ENCODE measurements around the gene PTPRK.

GRCh38 chr6:127920804-127921203, 599.6 kb downstream of the PTPRK start:
- no peak for TF ChIP-seq CTCF (IDR thresholded peaks at IDR 0.05)
- no peak for TF ChIP-seq POLR2A (IDR thresholded peaks at IDR 0.05)
